A549 (cell line): ENCODE results near the gene LUZP1. TPM values are rescaled to one million over a fixed set of nuclear protein-coding genes. Genes with fewer than 3 reads are reported as not detected.

Experiments used
- ATAC-seq, 2 experiments: fragments of 200-7000 bp in 1 of 2; fragments of >200 bp in 1 of 2; cut with Nextera tagmentation in 1 of 2; cut with Tn5 transposase in 1 of 2; 3 replicates each; pipeline versions ENCODE4 v1.8.0 to v1.9.1; 2018 to 2020; ENCODE audit warnings: mild to moderate bottlenecking in 1 of 2, moderate library complexity in 1 of 2
- CTCF ChIA-PET: fragments of 300-600 bp; sonication (Branson Sonifier 250); formaldehyde crosslinking; extraction: SDS; loops from one replicate; lab custom pipeline; 2021; ENCODE audit warnings: antibody characterized with exemption, inconsistent platforms; lab: Yijun Ruan, JAX
- POLR2A ChIA-PET: fragments of 350-600 bp; formaldehyde crosslinking; extraction: SDS; loops from one replicate; lab custom pipeline; 2021; ENCODE audit warnings: antibody characterized with exemption, inconsistent platforms; lab: Yijun Ruan, JAX
- DNase-seq, 2 experiments: peaks; one replicate each; pipeline versions ENCODE4 v3.0.0 to v3.0.0-alpha.2; 2011 to 2016; ENCODE audit warnings: low read depth in 1 of 2, low spot score in 1 of 2
- FAIRE-seq: peaks from 2 replicates; lab custom pipeline; 2011; peaks lifted over from hg19 to GRCh38; lab: Jason Lieb, UNC
- H3K27ac ChIP-seq, 2 experiments: fragments of >200 bp; sonication (Bioruptor Twin); formaldehyde crosslinking; 3 replicates each; pipeline ENCODE4 v1.5.1; 2016 to 2017
- H3K4me1 ChIP-seq: fragments of >200 bp; sonication (Bioruptor Twin); formaldehyde crosslinking; 3 replicates; pipeline ENCODE4 v1.6.1; 2016
- H3K4me2 ChIP-seq: fragments of >200 bp; sonication (Bioruptor Twin); formaldehyde crosslinking; 3 replicates; pipeline ENCODE4 v1.6.1; 2016
- H3K4me3 ChIP-seq: fragments of >200 bp; sonication (Bioruptor Twin); formaldehyde crosslinking; 3 replicates; pipeline ENCODE4 v1.5.1; 2016
- H3K9me3 ChIP-seq: fragments of >200 bp; sonication (Bioruptor Twin); formaldehyde crosslinking; 3 replicates; pipeline ENCODE4 v1.6.1; 2016
- ATOH8 ChIP-seq: fragments of 250-450 bp; sonication (Bioruptor Pico); IDR thresholded peaks from 2 replicates; pipeline ENCODE4 v1.5.0; 2020; ENCODE audit warnings: low read depth, mild to moderate bottlenecking, moderate library complexity
- BHLHE40 ChIP-seq: IDR thresholded peaks from 2 replicates; pipeline ENCODE4 v1.6.1; 2012; ENCODE audit warnings: low read depth, low read length, inconsistent platforms
- ESRRA ChIP-seq: fragments of 150-350 bp; IDR thresholded peaks from 2 replicates; pipeline ENCODE4 v1.6.1; 2014; ENCODE audit warnings: mild to moderate bottlenecking, low read length, borderline replicate concordance
- FOXS1 ChIP-seq: fragments of 250-450 bp; sonication (Bioruptor Pico); IDR thresholded peaks from 2 replicates; pipeline ENCODE4 v1.5.0; 2020; ENCODE audit warnings: mild to moderate bottlenecking, moderate library complexity
- HOXA7 ChIP-seq: fragments of 250-450 bp; sonication (Bioruptor Pico); IDR thresholded peaks from 2 replicates; pipeline ENCODE4 v1.5.0; 2020; ENCODE audit warnings: mild to moderate bottlenecking, moderate library complexity
- MAFK ChIP-seq: fragments of 450-650 bp; IDR thresholded peaks from 2 replicates; pipeline ENCODE4 v1.6.1; 2014; ENCODE audit not compliant: partially characterized antibody
- MAX ChIP-seq: IDR thresholded peaks from 2 replicates; pipeline ENCODE4 v1.6.1; 2012
- MYC ChIP-seq: IDR thresholded peaks from 2 replicates; pipeline ENCODE4 v1.6.1; 2012; ENCODE audit warnings: mild to moderate bottlenecking, inconsistent platforms, low read length, improper control_type of control experiment, borderline replicate concordance
- PBX3 ChIP-seq: IDR thresholded peaks from 2 replicates; pipeline ENCODE4 v1.6.1; 2012
- RCOR1 ChIP-seq: fragments of 150-350 bp; IDR thresholded peaks from 2 replicates; pipeline ENCODE4 v1.6.1; 2014; ENCODE audit warnings: antibody characterized with exemption, low read length, low read depth
- SMC3 ChIP-seq: fragments of >200 bp; sonication (Bioruptor Twin); formaldehyde crosslinking; IDR thresholded peaks from 3 replicates; pipeline ENCODE4 v1.6.1; 2018; ENCODE audit warnings: inconsistent platforms
- WGBS: methylation state at CpG from one replicate; pipeline ENCODE4 v1.1.6; 2017; ENCODE audit errors: missing lambda C conversion rate; 5-methylcytosine and 5-hydroxymethylcytosine counted together
- polyA plus RNA-seq, 4 experiments: library from polyadenylated mRNA; depleted of rRNA in 3 of 4; stranded (reverse); fragments of >200 nt; fragmentation: RNase III in 1 of 4; extraction: RNeasy Plus Mini Kit Qiagen cat#74134 plus additional on column Dnase treatment in 1 of 4; gene quantifications; 2 replicates in 3 of 4; 3 replicates in 1 of 4; pipeline ENCODE4 v1.2.3, GENCODE V29; 2011 to 2017
- TF ChIP-seq, protein P1 (sequence below): fragments of 150-350 bp; IDR thresholded peaks from 2 replicates; pipeline ENCODE4 v1.6.1; 2014; ENCODE audit warnings: low read depth, mild to moderate bottlenecking, low read length
- TF ChIP-seq, protein P2 (sequence below): fragments of >200 bp; sonication (Bioruptor Twin); formaldehyde crosslinking; IDR thresholded peaks from 3 replicates; pipeline ENCODE4 v1.6.1; 2016

The LUZP1 gene
- polyA plus RNA-seq, 2 of the 4 experiments (the other 2 are of a cell fraction): 18.2 to 26.2 TPM

DNA sequence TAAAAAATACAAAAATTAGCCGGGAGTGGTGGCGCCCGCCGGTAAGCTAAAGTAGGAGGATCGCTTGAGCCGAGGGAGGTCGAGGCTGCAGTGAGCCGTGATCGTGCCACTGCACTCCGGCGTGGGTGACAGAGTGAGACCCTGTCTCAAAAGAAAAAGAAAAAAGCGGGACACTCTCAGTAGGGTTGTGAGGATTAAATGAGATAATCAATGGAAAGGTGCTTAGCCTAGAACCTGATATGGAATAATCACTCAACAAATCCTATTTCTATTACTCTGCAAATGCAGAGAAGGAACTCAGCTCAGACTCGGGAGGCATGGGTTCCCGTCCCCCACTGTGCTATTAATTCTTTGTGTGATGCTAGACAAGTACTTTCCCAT lies 529 bp upstream of the LUZP1 start:
- 77% methylated on average over 14 of the region's 14 CpGs for WGBS
- DNase-seq (no peak), ATAC-seq (no peak), FAIRE-seq (no peak)
- Histone ChIP-seq H3K27ac (peak overlapping the region in 1 of 2 experiments; percentile 98; a peak in 3 of 6 replicates), H3K4me1 (peaks cover 27% of the 10 kb centered on the region), H3K4me2 (0 out of 3 replicates have a peak overlapping the region, but pooled peaks have one; percentile 27), H3K4me3 (peak overlapping the region; percentile 95; the same call in 1 of the 3 replicates), H3K9me3 (no peaks in the 10 kb centered on the region)
- ChIA-PET POLR2A (interaction anchor here (0.6 to 1.2 kb wide), 6 partner anchors 8 to 69 kb away, joined by 3 to 8 read pairs (median 4); no protein-coding TSS in a partner anchor), CTCF (interaction anchor here (1.3 to 12.2 kb wide), 3 partner anchors 15 to 71 kb away, joined by 4 to 86 read pairs (median 6); no protein-coding TSS in a partner anchor)
- TF ChIP-seq ATOH8 (CRISPR knock-in tag) (no peak), BHLHE40 (no peak), SMC3 (no peak)
- TF ChIP-seq, protein P1, sequence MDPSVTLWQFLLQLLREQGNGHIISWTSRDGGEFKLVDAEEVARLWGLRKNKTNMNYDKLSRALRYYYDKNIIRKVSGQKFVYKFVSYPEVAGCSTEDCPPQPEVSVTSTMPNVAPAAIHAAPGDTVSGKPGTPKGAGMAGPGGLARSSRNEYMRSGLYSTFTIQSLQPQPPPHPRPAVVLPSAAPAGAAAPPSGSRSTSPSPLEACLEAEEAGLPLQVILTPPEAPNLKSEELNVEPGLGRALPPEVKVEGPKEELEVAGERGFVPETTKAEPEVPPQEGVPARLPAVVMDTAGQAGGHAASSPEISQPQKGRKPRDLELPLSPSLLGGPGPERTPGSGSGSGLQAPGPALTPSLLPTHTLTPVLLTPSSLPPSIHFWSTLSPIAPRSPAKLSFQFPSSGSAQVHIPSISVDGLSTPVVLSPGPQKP: no peak

GRCh38 chr1:23168079-23168444 lies 594 bp downstream of the LUZP1 start:
- ChIA-PET POLR2A (interaction anchor here (0.9 kb wide), 1 partner anchor 16 kb away, joined by 4 read pairs; no protein-coding TSS in a partner anchor), CTCF (interaction anchor here (12.2 kb wide), 1 partner anchor 16 kb away, joined by 86 read pairs; no protein-coding TSS in a partner anchor)
- Histone ChIP-seq H3K4me3 (peak overlapping the region; percentile 95), H3K4me2 (peak overlapping the region; percentile 77), H3K4me1 (peaks cover 35% of the 10 kb centered on the region), H3K9me3 (no peaks in the 10 kb centered on the region), H3K27ac (peak overlapping the region; percentile 89 to 98)
- TF ChIP-seq PBX3 (no peak), ESRRA (no peak)
- TF ChIP-seq, protein P2, sequence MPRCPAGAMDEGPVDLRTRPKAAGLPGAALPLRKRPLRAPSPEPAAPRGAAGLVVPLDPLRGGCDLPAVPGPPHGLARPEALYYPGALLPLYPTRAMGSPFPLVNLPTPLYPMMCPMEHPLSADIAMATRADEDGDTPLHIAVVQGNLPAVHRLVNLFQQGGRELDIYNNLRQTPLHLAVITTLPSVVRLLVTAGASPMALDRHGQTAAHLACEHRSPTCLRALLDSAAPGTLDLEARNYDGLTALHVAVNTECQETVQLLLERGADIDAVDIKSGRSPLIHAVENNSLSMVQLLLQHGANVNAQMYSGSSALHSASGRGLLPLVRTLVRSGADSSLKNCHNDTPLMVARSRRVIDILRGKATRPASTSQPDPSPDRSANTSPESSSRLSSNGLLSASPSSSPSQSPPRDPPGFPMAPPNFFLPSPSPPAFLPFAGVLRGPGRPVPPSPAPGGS: no peak
- no peak for DNase-seq
- FAIRE-seq: no peak
- 0% methylated on average over 4 of the region's 49 CpGs for WGBS
- peak; percentile 24 to 61; a peak in 3 of 6 replicates for ATAC-seq

- Histone ChIP-seq H3K4me3 (peak overlapping the region; percentile 95), H3K4me2 (peak overlapping the region; percentile 77), H3K27ac (peak overlapping the region; percentile 89 to 98), H3K4me1 (peaks cover 35% of the 10 kb centered on the region), H3K9me3 (no peaks in the 10 kb centered on the region)
- FAIRE-seq (no peak), ATAC-seq (peak; percentile 52 to 54), DNase-seq (no peak)
- WGBS: 6% methylated on average over 8 of the region's 45 CpGs
- TF ChIP-seq MAFK (no peak), RCOR1 (no peak), MAX (peak; percentile 9; the same call in 1 of the 2 replicates), MYC (no peak), FOXS1 (CRISPR knock-in tag) (no peak), HOXA7 (CRISPR knock-in tag) (no peak)
- TF ChIP-seq, protein P1: no peak
- ChIA-PET CTCF (interaction anchor here (0.6 to 12.2 kb wide), 2 partner anchors 16 to 27 kb away, joined by 3 to 86 read pairs; no protein-coding TSS in a partner anchor), POLR2A (no interaction called here)
Measured at GRCh38 chr1:23167353-23168078, 1.1 kb downstream of the LUZP1 start.
